ENCODE results near the gene FKBP1C.

GRCh38 chr6:63213325-63213724 lies 2.1 kb downstream of the FKBP1C start:
- TF ChIP-seq CTCF (IDR thresholded peaks at IDR 0.05) (no peak), POLR2A (IDR thresholded peaks at IDR 0.05) (no peak)
